NCI-H187 treated with DMSO at 0.1 percent for 48 hours (cell line): ENCODE measurements around the gene FOXO3.
"Not testable (repeated sequence)": the region's sequence is repeated elsewhere in the genome, so short reads cannot be mapped to it uniquely, and the experiment has no call there.

Experiments used
- DNase-seq: peaks from one replicate; lab custom pipeline; 2025; lab: John Stamatoyannopoulos, UW

FOXO3 gene

DNA sequence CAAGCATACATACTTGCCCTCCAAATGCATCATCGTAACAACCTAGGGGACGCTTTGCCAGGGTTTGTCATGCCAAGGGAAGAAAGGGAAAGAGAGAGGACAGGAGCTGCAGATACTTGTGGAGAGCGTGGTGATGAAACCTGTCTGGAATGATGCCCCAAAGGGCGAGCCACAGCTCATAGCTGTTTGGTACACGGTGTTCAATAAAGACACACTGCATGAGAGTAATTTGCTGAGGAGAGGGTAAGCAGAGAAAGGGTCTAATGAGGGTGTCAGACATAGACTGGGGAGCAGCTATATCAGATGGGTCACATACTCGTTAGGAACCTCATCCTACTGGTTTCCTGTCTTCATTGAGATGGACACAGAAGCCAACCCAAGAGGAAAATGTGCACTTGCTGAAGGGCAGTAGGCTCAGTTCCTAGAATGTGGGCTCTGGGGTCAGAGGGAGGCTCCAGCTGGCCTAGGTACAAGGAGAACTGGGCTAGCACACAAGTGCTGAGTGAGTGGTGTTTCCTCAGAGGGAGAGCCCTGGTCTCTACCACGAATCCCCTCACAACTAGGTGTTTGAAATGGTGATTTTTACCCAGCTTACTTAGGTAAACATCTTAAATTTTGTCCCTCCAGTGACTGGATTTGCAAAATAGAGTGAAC is 5.2 kb upstream of the FOXO3 start:
- DNase-seq, result no peak

- DNase-seq, result no peak
Measured at GRCh38 chr6:108556250-108556649, 4.5 kb upstream of the FOXO3 start.

- DNase-seq, result no peak
Measured at GRCh38 chr6:108556866-108557493, 3.7 kb upstream of the FOXO3 start.

- no peak for DNase-seq
Measured at GRCh38 chr6:108557494-108558371, 3.0 kb upstream of the FOXO3 start.

GRCh38 chr6:108558372-108559096 is 2.2 kb upstream of the FOXO3 start:
- DNase-seq, result peak; percentile 82

DNA sequence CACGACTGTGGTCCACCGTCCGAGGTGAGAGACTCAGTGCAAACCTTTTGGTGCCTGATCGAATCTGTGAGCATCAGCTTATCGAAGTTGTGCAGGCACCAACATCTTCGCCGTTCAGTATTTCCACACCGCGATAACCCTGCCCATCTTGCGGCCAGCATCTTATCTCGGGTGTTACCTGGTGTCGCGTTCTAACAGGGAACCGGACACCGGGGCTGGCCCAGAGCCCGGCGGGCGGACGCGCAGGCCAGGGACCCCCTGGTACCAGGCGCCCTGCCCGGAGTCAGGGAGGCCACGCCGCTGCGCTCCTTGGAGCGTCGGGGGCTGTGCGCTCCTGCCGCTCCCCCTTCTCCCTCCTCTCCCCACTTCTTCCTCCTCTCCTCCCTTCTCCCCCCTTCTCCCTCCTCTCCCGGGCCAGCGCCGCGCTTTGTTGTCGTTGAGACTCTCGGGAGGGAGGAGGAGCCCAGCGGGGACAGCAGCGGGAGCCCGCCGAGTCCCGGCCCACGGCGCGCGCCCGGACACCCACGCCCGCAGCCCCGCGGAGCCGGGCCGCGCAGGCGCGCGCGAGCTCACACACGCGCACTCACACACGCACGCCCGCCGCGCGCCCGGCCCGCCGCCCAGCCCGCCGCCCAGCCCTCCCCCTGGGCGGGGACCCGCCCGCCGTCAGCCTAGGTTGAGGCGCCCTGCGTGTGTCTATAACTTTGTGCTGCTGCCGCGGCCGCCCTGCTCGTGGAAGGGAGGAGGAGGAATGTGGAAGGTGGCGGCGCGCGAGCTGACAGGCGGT is 1.4 kb upstream of the FOXO3 start:
- peak; percentile 59 for DNase-seq

GRCh38 chr6:108559884-108560462 is 744 bp upstream of the FOXO3 start:
- peak; percentile 34 for DNase-seq

- not testable (repeated sequence) for DNase-seq
Measured at GRCh38 chr6:108561309-108561647, 561 bp downstream of the FOXO3 start.

- DNase-seq, result no peak
Measured at GRCh38 chr6:108561742-108562502, 1.2 kb downstream of the FOXO3 start.

GRCh38 chr6:108562503-108562993 is 1.8 kb downstream of the FOXO3 start:
- DNase-seq, result no peak

GRCh38 chr6:108563292-108563691 is 2.6 kb downstream of the FOXO3 start:
- DNase-seq, result no peak

DNA sequence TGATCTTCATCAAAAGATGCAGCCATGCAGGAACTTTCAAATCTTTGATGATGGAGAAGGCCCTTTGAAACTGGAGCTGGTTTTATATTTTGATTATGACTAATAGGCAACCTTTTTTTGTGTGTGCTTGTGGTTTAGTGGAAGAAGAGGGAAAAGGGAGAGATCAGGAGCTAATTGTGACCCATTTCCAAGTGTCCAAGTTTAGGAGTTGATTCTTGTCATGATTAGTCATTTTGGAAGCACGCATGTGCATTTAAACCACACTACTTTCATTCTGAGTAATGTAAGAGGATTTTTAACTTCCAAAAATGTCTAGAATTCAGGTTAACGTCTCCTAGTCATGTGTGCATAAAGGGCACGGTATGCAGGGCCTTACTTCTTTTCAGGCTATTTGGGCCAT is 3.5 kb downstream of the FOXO3 start:
- DNase-seq, result no peak

- DNase-seq, result peak; percentile 25
Measured at GRCh38 chr6:108565091-108565766, 4.5 kb downstream of the FOXO3 start.

DNA sequence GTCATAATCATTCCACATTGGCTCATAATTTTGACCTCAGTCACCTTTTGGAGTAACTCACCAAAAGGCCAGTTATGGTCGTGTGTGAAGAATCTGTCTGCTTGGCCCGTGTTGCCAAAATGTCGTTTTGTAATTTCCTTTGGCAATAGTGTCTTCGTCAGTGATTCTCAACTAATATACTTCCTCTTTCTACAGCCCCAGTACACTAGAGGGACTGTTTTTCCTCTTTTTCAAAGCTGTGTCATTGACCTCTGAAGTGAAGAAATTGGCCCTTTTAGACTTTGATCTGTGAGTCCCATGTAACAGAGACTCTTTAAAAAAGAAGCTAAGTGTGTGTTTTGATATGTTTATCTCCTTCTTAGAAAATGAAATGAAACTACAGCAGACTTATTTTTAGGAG is 5.2 kb downstream of the FOXO3 start:
- DNase-seq, result no peak

GRCh38 chr6:108566406-108566805 is 5.7 kb downstream of the FOXO3 start:
- no peak for DNase-seq

DNA sequence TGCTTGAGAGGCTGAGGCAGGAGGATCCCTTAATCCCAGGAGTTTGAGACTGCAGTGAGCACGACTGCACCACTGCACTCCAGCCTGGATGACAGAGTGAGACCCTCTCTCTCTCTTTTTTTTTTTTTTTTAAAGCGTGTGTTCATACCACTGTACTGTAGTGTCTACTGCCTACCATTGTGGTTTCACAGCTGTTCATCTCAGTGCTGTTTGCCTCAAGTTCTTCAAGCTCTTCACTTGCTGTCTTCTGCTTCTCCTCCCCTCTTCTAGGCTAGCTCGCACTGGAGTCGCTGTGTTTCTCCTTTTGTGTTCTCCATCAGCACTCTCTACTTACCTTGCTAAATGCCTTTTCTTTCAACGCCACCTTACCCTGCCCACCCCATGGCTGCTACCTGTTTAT is 7.4 kb downstream of the FOXO3 start:
- DNase-seq, result no peak

GRCh38 chr6:108568551-108569305 is 8.0 kb downstream of the FOXO3 start:
- DNase-seq, result no peak

DNA sequence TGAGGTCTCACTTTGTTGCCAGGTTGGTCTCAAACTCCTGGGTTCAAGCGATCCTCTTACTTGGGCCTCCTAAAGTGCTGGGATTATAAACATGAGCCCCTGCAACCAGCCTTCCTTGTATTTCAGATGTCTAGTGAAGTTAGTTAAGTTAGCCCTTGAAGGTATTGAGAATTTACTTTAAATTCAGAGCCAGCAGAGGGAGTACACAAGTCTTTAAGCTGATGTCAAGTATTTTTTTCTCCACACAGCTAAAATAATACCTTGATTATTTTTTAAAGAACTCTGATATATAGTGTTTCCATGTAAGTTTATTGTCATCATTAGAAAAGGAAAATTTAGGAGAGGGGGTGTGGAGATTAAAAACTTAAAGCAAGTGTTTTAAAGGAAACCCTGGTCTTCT is 9.8 kb downstream of the FOXO3 start:
- no peak for DNase-seq
